HepG2 (cell line): ENCODE data around the gene SNIP1. TPM values are rescaled to one million over a fixed set of nuclear protein-coding genes. Genes with fewer than 3 reads are reported as not detected.

Experiments used
- ATAC-seq: fragments of 200-7000 bp; cut with Tn5 transposase; 3 replicates; pipeline ENCODE4 v1.9.1; 2020; ENCODE audit warnings: mild to moderate bottlenecking, moderate library complexity
- BruUV-seq: library from RNA; stranded (reverse); fragments of 400-500 nt; replicated peaks from 2 replicates; lab custom pipeline; 2021; lab: Mats Ljungman, UMichigan
- CTCF ChIA-PET: fragments of 300-600 bp; formaldehyde crosslinking; extraction: SDS; loops from one replicate; lab custom pipeline; 2021; ENCODE audit warnings: low total read pairs, inconsistent platforms, low intra/inter-chr PET ratio; lab: Yijun Ruan, JAX
- POLR2A ChIA-PET: fragments of 350-600 bp; sonication (Branson Sonifier 250); formaldehyde crosslinking; loops from one replicate; lab custom pipeline; 2020; ENCODE audit warnings: antibody characterized with exemption, inconsistent platforms; lab: Yijun Ruan, JAX
- DNase-seq: peaks from one replicate; pipeline ENCODE4 v3.0.0-alpha.2; 2015; ENCODE audit warnings: low spot score
- FAIRE-seq: peaks from 3 replicates; lab custom pipeline; 2011; peaks lifted over from hg19 to GRCh38; lab: Jason Lieb, UNC
- H2AFZ ChIP-seq: one replicate; pipeline ENCODE4 v1.6.1; 2011; ENCODE audit warnings: low read length, inconsistent platforms
- H3K27ac ChIP-seq: fragments of 300-600 bp; 3 replicates; pipeline ENCODE4 v1.8.0; 2011; ENCODE audit warnings: mixed run types, mild to moderate bottlenecking, mixed read lengths, low read length, inconsistent platforms; ENCODE audit not compliant: insufficient read depth; ENCODE audit errors: extremely low read length
- H3K27me3 ChIP-seq, 2 experiments: fragments of 200-600 bp in 1 of 2; 2 replicates in 1 of 2; 3 replicates in 1 of 2; pipeline versions ENCODE4 v1.6.0 to v1.8.0; 2011; ENCODE audit warnings: low read length in 2 of 2, mild to moderate bottlenecking in 2 of 2, moderate library complexity in 2 of 2, inconsistent platforms in 1 of 2; ENCODE audit not compliant: insufficient read depth in 2 of 2, control insufficient read depth in 1 of 2
- H3K36me3 ChIP-seq, 2 experiments: fragments of 200-600 bp in 1 of 2; replicated peaks in 1 of 2; 2 replicates in 1 of 2; 3 replicates in 1 of 2; pipeline versions ENCODE4 v1.5.1 to v1.8.0; 2011; ENCODE audit warnings: low read length in 2 of 2, inconsistent platforms in 1 of 2; ENCODE audit not compliant: insufficient read depth in 2 of 2, control insufficient read depth in 1 of 2
- H3K4me1 ChIP-seq: 2 replicates; pipeline ENCODE4 v1.5.1; 2012; ENCODE audit warnings: low read length, inconsistent platforms; ENCODE audit not compliant: insufficient read depth
- H3K4me2 ChIP-seq: 2 replicates; pipeline ENCODE4 v1.6.0; 2011; ENCODE audit warnings: low read depth, low read length, inconsistent platforms
- H3K4me3 ChIP-seq, 3 experiments: fragments of 200-600 bp in 1 of 3; sonication (generic), shearing (Covaris generic) in 1 of 3; replicated peaks in 1 of 3; 2 replicates each; pipeline ENCODE4 v1.5.1; 2011 to 2016; ENCODE audit warnings: low read length in 3 of 3, inconsistent platforms in 2 of 3, low read depth in 2 of 3, mild to moderate bottlenecking in 2 of 3, control low read depth in 1 of 3, mixed read lengths in 1 of 3; ENCODE audit not compliant: insufficient read depth in 1 of 3
- H3K79me2 ChIP-seq: one replicate; pipeline ENCODE4 v1.6.1; 2011; ENCODE audit warnings: low read length, inconsistent platforms; ENCODE audit not compliant: insufficient read depth
- H3K9ac ChIP-seq: 2 replicates; pipeline ENCODE4 v1.6.0; 2011; ENCODE audit warnings: mild to moderate bottlenecking, low read depth, low read length, inconsistent platforms; ENCODE audit not compliant: insufficient read depth
- H3K9me3 ChIP-seq: 2 replicates; pipeline ENCODE4 v1.5.1; 2012; ENCODE audit warnings: mild to moderate bottlenecking, low read length
- H4K20me1 ChIP-seq: 2 replicates; pipeline ENCODE4 v1.6.0; 2011; ENCODE audit warnings: inconsistent platforms, mild to moderate bottlenecking, low read length, moderate library complexity; ENCODE audit not compliant: insufficient read depth
- JDP2 ChIP-seq: sonication (generic); formaldehyde crosslinking; IDR thresholded peaks from 2 replicates; pipeline ENCODE4 v1.8.1; 2022; ENCODE audit warnings: missing genetic modification reagents, borderline replicate concordance
- PATZ1 ChIP-seq: sonication (generic); formaldehyde crosslinking; IDR thresholded peaks from 2 replicates; pipeline ENCODE4 v1.4.0; 2020; ENCODE audit warnings: missing genetic modification reagents
- POLR2G ChIP-seq: fragments of 200-400 bp; formaldehyde crosslinking; IDR thresholded peaks from 2 replicates; pipeline ENCODE4 v1.6.1; 2018; ENCODE audit warnings: mild to moderate bottlenecking, low read depth, low read length, moderate library complexity
- RFXAP ChIP-seq: sonication (generic); formaldehyde crosslinking; IDR thresholded peaks from 2 replicates; pipeline ENCODE4 v1.4.0; 2020; ENCODE audit warnings: missing genetic modification reagents, borderline replicate concordance
- SNAI1 ChIP-seq: sonication (generic); formaldehyde crosslinking; IDR thresholded peaks from 2 replicates; pipeline ENCODE4 v1.5.0; 2020; ENCODE audit warnings: mild to moderate bottlenecking, missing genetic modification reagents, borderline replicate concordance
- ZNF20 ChIP-seq: sonication (generic); formaldehyde crosslinking; IDR thresholded peaks from 2 replicates; pipeline ENCODE4 v1.4.0; 2020; ENCODE audit warnings: mild to moderate bottlenecking, moderate library complexity, missing genetic modification reagents
- ZNF33A ChIP-seq: sonication (generic); formaldehyde crosslinking; IDR thresholded peaks from 2 replicates; pipeline ENCODE4 v1.5.1; 2020; ENCODE audit warnings: missing genetic modification reagents, mild to moderate bottlenecking, moderate library complexity, borderline replicate concordance
- ZNF615 ChIP-seq: sonication (generic); formaldehyde crosslinking; IDR thresholded peaks from 2 replicates; pipeline ENCODE4 v1.5.0; 2020; ENCODE audit warnings: mild to moderate bottlenecking, missing genetic modification reagents, borderline replicate concordance
- ZNF703 ChIP-seq: sonication (generic); formaldehyde crosslinking; IDR thresholded peaks from 2 replicates; pipeline ENCODE4 v1.5.1; 2020; ENCODE audit warnings: missing genetic modification reagents, mild to moderate bottlenecking, moderate library complexity, borderline replicate concordance
- ZNF878 ChIP-seq: sonication (generic); formaldehyde crosslinking; IDR thresholded peaks from 2 replicates; pipeline ENCODE4 v1.8.1; 2023; ENCODE audit warnings: mild to moderate bottlenecking, missing genetic modification reagents, moderate library complexity
- WGBS: methylation state at CpG from one replicate; pipeline ENCODE4 v1.1.6; 2017; ENCODE audit warnings: low lambda C conversion rate; 5-methylcytosine and 5-hydroxymethylcytosine counted together
- in situ Hi-C: cut with HindIII; loops from 2 replicates; pipeline ENCODE4 v1.10.0; 2017; ENCODE audit warnings: low pct_unique_long_range_greater_than_20kb; ENCODE audit not compliant: extremely low pct_ligation_motif_present
- intact Hi-C: fragments of 100-400 bp; cut with micrococcal nuclease; formaldehyde crosslinking; loops from one replicate; pipeline ENCODE4 v1.10.0; 2022; ENCODE audit not compliant: unreplicated experiment
- polyA plus RNA-seq, 8 experiments: library from polyadenylated mRNA; depleted of rRNA in 3 of 8; stranded (reverse) in 7 of 8; unstranded in 1 of 8; fragments of >200 nt; fragmentation: Illumina TruSeq in 4 of 8; extraction: Trizol in 4 of 8; gene quantifications; 2 replicates each; pipeline versions ENCODE4 v1.2.1 to v1.2.3, GENCODE V29; 2011 to 2016; ENCODE audit warnings: low read depth in 4 of 8, missing spikeins in 1 of 8, mixed read lengths in 1 of 8; ENCODE audit not compliant: insufficient read depth in 1 of 8
- total RNA-seq, 5 experiments: library from RNA; depleted of rRNA; stranded (reverse); fragments of >200 nt; fragmentation: Illumina TruSeq; extraction: Trizol; gene quantifications; 2 replicates each; pipeline ENCODE4 v1.2.3, GENCODE V29; 2016; ENCODE audit warnings: low read depth in 1 of 5
- TF ChIP-seq, protein P1 (sequence below): sonication (generic); formaldehyde crosslinking; IDR thresholded peaks from 2 replicates; pipeline ENCODE4 v1.4.0; 2020; ENCODE audit warnings: missing genetic modification reagents

The SNIP1 gene
- total and polyA plus RNA-seq, 2 of the 13 experiments (the other 11 are each of a cell fraction or from before 2014, with no cell fraction given), result 5.5 to 11.2 TPM

DNA sequence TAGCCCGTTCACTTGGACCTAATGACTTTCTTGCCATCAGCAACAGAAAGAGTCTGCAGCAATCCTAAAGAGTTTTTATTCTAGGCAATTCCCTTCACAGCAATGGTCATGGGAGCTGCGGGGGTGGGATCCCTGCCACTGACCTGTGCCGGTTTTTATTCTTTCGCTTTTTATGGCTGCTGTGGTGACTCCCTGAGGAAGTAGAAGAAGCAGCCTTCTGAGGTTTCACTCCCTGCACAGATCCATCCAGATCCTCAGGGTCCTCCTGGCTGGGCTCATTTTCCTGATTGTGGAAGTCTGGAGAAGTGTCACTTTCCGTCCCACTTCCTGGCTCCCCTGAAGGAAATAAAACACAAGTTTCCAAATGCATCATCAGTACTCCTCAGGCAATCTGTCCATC, 52.4 kb downstream of the SNIP1 start (continued):
- TF ChIP-seq PATZ1, result no peak
- no peak for TF ChIP-seq RFXAP
- no peak for TF ChIP-seq SNAI1 (CRISPR knock-in tag)
- TF ChIP-seq JDP2, result no peak
- TF ChIP-seq ZNF703 (CRISPR knock-in tag), result no peak
- no peak for TF ChIP-seq ZNF33A
- TF ChIP-seq, protein P1, sequence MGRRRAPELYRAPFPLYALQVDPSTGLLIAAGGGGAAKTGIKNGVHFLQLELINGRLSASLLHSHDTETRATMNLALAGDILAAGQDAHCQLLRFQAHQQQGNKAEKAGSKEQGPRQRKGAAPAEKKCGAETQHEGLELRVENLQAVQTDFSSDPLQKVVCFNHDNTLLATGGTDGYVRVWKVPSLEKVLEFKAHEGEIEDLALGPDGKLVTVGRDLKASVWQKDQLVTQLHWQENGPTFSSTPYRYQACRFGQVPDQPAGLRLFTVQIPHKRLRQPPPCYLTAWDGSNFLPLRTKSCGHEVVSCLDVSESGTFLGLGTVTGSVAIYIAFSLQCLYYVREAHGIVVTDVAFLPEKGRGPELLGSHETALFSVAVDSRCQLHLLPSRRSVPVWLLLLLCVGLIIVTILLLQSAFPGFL (CRISPR knock-in tag), result no peak

DNA sequence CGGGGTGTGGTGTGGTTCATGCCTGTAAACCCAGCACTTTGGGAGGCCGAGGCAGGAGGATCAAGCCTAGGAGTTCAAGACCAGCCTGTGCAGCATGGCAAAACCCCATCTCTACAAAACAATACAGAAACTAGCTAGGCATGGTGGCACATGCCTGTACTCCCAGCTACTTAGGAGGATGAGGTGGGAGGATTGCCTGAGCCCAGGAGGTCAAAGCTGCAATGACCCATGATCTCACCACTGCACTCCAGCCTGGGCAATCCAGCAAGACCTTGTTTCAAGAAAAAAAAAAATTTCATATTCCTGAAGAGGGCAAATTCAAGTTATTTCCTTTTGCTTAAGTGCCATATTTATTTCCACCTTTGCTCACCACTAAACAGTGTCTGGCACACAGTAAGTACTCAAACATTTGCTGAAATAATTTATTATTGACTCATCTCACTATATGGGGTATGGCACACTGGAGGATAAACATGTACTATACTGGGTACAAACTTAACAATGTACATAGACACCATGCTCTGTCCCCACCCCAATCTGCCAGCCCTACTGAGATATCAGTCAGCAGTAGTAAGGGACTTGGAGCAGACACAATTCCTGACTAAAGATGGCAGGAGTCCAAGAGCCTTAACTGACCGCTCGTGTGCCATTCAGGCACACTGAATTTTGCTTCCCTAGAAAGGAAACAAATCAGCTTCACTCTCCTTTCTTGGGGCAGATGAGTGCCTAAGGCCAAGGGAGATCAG, 55.0 kb downstream of the SNIP1 start:
- BruUV-seq, result no TSS peak
- peaks cover 15 to 56% of the 10 kb centered on the region in 2 experiments; a peak in 4 of 5 replicates for H3K36me3 ChIP-seq
- H3K79me2 ChIP-seq, result no peaks in the 10 kb centered on the region
- no peaks in the 10 kb centered on the region for H3K27me3 ChIP-seq
- no peak overlapping the region for H2AFZ ChIP-seq
- H4K20me1 ChIP-seq, result no peaks in the 10 kb centered on the region
- intact Hi-C loops, result no loop called here
- FAIRE-seq, result no peak
- ATAC-seq, result no peak
- no peak overlapping the region for H3K9ac ChIP-seq
- no peaks in the 10 kb centered on the region for H3K9me3 ChIP-seq
- in situ Hi-C loops, result no loop called here
- WGBS, result 94% methylated on average over 4 of the region's 4 CpGs
- ChIA-PET CTCF (no interaction called here), POLR2A (no interaction called here)
- H3K4me2 ChIP-seq, result no peak overlapping the region
- peaks cover 25% of the 10 kb centered on the region for H3K4me1 ChIP-seq
- no peak for DNase-seq
- H3K4me3 ChIP-seq, result no peak overlapping the region
- H3K27ac ChIP-seq, result no peak overlapping the region
- TF ChIP-seq ZNF615 (CRISPR knock-in tag) (no peak), ZNF878 (no peak), POLR2G (no peak), ZNF20 (CRISPR knock-in tag) (no peak)
